RWPE2 (cell line): Measurements from ENCODE around the gene TMEM229A.
"Not testable (repeated sequence)": the region's sequence is repeated elsewhere in the genome, so short reads cannot be mapped to it uniquely, and the experiment has no call there.

Source experiments
- ATAC-seq: fragments of 200-7000 bp; cut with Tn5 transposase; 3 replicates; pipeline ENCODE4 v1.9.1; 2021; ENCODE audit warnings: low read depth
- DNase-seq: peaks from one replicate; pipeline ENCODE4 v3.0.0-alpha.2; 2020; ENCODE audit warnings: low spot score
- H3K27ac ChIP-seq: fragments of 450-650 bp; 2 replicates; pipeline ENCODE4 v1.5.1; 2017; ENCODE audit warnings: mild to moderate bottlenecking; ENCODE audit not compliant: poor library complexity, severe bottlenecking
- H3K27me3 ChIP-seq: fragments of 250-450 bp; sonication (Bioruptor Pico); 2 replicates; pipeline ENCODE4 v1.5.1; 2021; ENCODE audit warnings: mild to moderate bottlenecking, moderate library complexity; ENCODE audit not compliant: insufficient read depth, poor library complexity, severe bottlenecking
- H3K36me3 ChIP-seq: fragments of 250-450 bp; sonication (Bioruptor Pico); 2 replicates; pipeline ENCODE4 v1.5.1; 2020; ENCODE audit warnings: low read depth, mild to moderate bottlenecking, moderate library complexity
- H3K4me1 ChIP-seq: fragments of 250-450 bp; sonication (Bioruptor Pico); 2 replicates; pipeline ENCODE4 v1.5.1; 2021; ENCODE audit warnings: mild to moderate bottlenecking, moderate library complexity; ENCODE audit not compliant: insufficient read depth, poor library complexity, severe bottlenecking
- H3K4me3 ChIP-seq: fragments of 250-450 bp; sonication (Bioruptor Pico); 2 replicates; pipeline ENCODE4 v1.5.1; 2021; ENCODE audit warnings: mild to moderate bottlenecking, moderate library complexity; ENCODE audit not compliant: severe bottlenecking
- H3K9me3 ChIP-seq: fragments of 250-450 bp; sonication (Bioruptor Pico); 2 replicates; pipeline ENCODE4 v1.5.1; 2021; ENCODE audit warnings: mild to moderate bottlenecking, moderate library complexity; ENCODE audit not compliant: severe bottlenecking
- CTCF ChIP-seq: fragments of 450-650 bp; IDR thresholded peaks from one replicate; pipeline ENCODE4 v1.5.1; 2017; ENCODE audit warnings: mild to moderate bottlenecking, moderate library complexity; ENCODE audit not compliant: poor library complexity, severe bottlenecking

TMEM229A gene

GRCh38 chr7:124030964-124031363, 1.9 kb downstream of the TMEM229A start:
- no peak for ATAC-seq
- no peak overlapping the region for H3K4me3 ChIP-seq
- DNase-seq, result no peak
- no peaks in the 10 kb centered on the region for H3K36me3 ChIP-seq
- peaks cover 64% of the 10 kb centered on the region for H3K27me3 ChIP-seq
- no peaks in the 10 kb centered on the region for H3K9me3 ChIP-seq
- TF ChIP-seq CTCF, result no peak
- no peak overlapping the region for H3K27ac ChIP-seq
- H3K4me1 ChIP-seq, result no peaks in the 10 kb centered on the region

- ATAC-seq, result no peak
- peaks cover 54% of the 10 kb centered on the region for H3K27me3 ChIP-seq
- no peaks in the 10 kb centered on the region for H3K4me1 ChIP-seq
- DNase-seq, result no peak
- H3K36me3 ChIP-seq, result no peaks in the 10 kb centered on the region
- TF ChIP-seq CTCF, result no peak
- H3K27ac ChIP-seq, result no peak overlapping the region
- no peak overlapping the region for H3K4me3 ChIP-seq
- no peaks in the 10 kb centered on the region for H3K9me3 ChIP-seq
Measured at GRCh38 chr7:124029396-124030188, 3.3 kb downstream of the TMEM229A start.

- Histone ChIP-seq H3K36me3 (no peaks in the 10 kb centered on the region), H3K9me3 (no peaks in the 10 kb centered on the region), H3K27ac (no peak overlapping the region), H3K27me3 (peaks cover 36% of the 10 kb centered on the region), H3K4me3 (no peak overlapping the region), H3K4me1 (no peaks in the 10 kb centered on the region)
- ATAC-seq (no peak), DNase-seq (no peak)
- TF ChIP-seq CTCF, result no peak
Measured at GRCh38 chr7:124027236-124027635, 5.6 kb downstream of the TMEM229A start.

GRCh38 chr7:124024329-124024728, 8.5 kb downstream of the TMEM229A start:
- DNase-seq, H3K4me1 ChIP-seq: not testable (repeated sequence)

GRCh38 chr7:124022551-124022950, 10.3 kb downstream of the TMEM229A start:
- Histone ChIP-seq H3K27me3 (no peaks in the 10 kb centered on the region), H3K9me3 (no peaks in the 10 kb centered on the region), H3K36me3 (no peaks in the 10 kb centered on the region), H3K4me1 (no peaks in the 10 kb centered on the region), H3K27ac (no peak overlapping the region), H3K4me3 (no peak overlapping the region)
- DNase-seq (no peak), ATAC-seq (no peak)
- TF ChIP-seq CTCF, result no peak

More at GRCh38 chr7:124024329-124024728, 8.5 kb downstream of the TMEM229A start:
- not testable (repeated sequence) for H3K36me3 ChIP-seq, ATAC-seq, H3K4me3 ChIP-seq, H3K27ac ChIP-seq, H3K27me3 ChIP-seq, H3K9me3 ChIP-seq
